GM19452 (cell line): ENCODE data around the gene MFSD6.
"Not testable (repeated sequence)": the region's sequence is repeated elsewhere in the genome, so short reads cannot be mapped to it uniquely, and the experiment has no call there.

Experiments used
- ATAC-seq: cut with Tn5 transposase; IDR thresholded peaks from one replicate; pipeline ENCODE4 v1.9.1; 2021; ENCODE audit not compliant: unreplicated experiment

The MFSD6 gene

GRCh38 chr2:190405070-190405469, 3.1 kb upstream of the MFSD6 start:
- ATAC-seq = no peak

- ATAC-seq = no peak
Observed at GRCh38 chr2:190405995-190406394, 2.2 kb upstream of the MFSD6 start.

GRCh38 chr2:190406805-190407204, 1.4 kb upstream of the MFSD6 start:
- no peak for ATAC-seq

- ATAC-seq = no peak
Observed at GRCh38 chr2:190407246-190407661, 901 bp upstream of the MFSD6 start.

GRCh38 chr2:190408538-190409271, 550 bp downstream of the MFSD6 start:
- peak; percentile 60 for ATAC-seq

- no peak for ATAC-seq
Observed at GRCh38 chr2:190409616-190410015, 1.5 kb downstream of the MFSD6 start.

GRCh38 chr2:190410166-190410565, 2.0 kb downstream of the MFSD6 start:
- no peak for ATAC-seq

- ATAC-seq = no peak
Observed at GRCh38 chr2:190412966-190413365, 4.8 kb downstream of the MFSD6 start.

GRCh38 chr2:190413421-190413820, 5.3 kb downstream of the MFSD6 start:
- no peak for ATAC-seq

GRCh38 chr2:190415251-190415650, 7.1 kb downstream of the MFSD6 start:
- no peak for ATAC-seq

- ATAC-seq = no peak
Observed at GRCh38 chr2:190415794-190416775, 7.9 kb downstream of the MFSD6 start.

GRCh38 chr2:190417045-190417842, 9.1 kb downstream of the MFSD6 start:
- ATAC-seq = no peak

- ATAC-seq = no peak
Observed at GRCh38 chr2:190418727-190419126, 10.6 kb downstream of the MFSD6 start.

- no peak for ATAC-seq
Observed at GRCh38 chr2:190420801-190421200, 12.6 kb downstream of the MFSD6 start.

GRCh38 chr2:190425221-190425866, 17.2 kb downstream of the MFSD6 start:
- ATAC-seq = no peak

- no peak for ATAC-seq
Observed at GRCh38 chr2:190425883-190426658, 17.9 kb downstream of the MFSD6 start.

- not testable (repeated sequence) for ATAC-seq
Observed at GRCh38 chr2:190430866-190431265, 22.7 kb downstream of the MFSD6 start.

GRCh38 chr2:190431907-190432306, 23.8 kb downstream of the MFSD6 start:
- ATAC-seq = no peak

GRCh38 chr2:190432567-190433231, 24.5 kb downstream of the MFSD6 start:
- no peak for ATAC-seq
